Measurements from ENCODE around the gene CCDC80. TPM values are rescaled to one million over a fixed set of nuclear protein-coding genes. Genes with fewer than 3 reads are reported as not detected.

CCDC80 gene
- total and polyA plus RNA-seq, 2 of the 4 experiments (the other 2 are of a cell fraction): 387 to 418 TPM

- no CpG with 5 or more reads among the region's 1 CpG for WGBS, 2 experiments (ENCODE audit: extremely low coverage in 2 of 2, insufficient read length in 1 of 2)
- CTCF ChIA-PET: interaction anchor here (0.5 to 0.7 kb wide), 2 partner anchors 33 to 300 kb away, joined by 3 read pairs; no protein-coding TSS in a partner anchor
- H3K56ac ChIP-seq (ENCODE audit: extremely low read depth, insufficient read depth, low read length): no peak overlapping the region
- intact Hi-C loops (cut with micrococcal nuclease) (loop anchor here (10.0 kb wide), 1 partner anchor 147 kb away; no protein-coding TSS in a partner anchor), in situ Hi-C loops (cut with MboI; ENCODE audit: low sequenced_read_pairs) (loop anchor here (10.0 kb wide), 1 partner anchor 397 kb away; no protein-coding TSS in a partner anchor), dilution Hi-C loops (cut with HindIII; ENCODE audit: low sequenced_read_pairs, unreplicated experiment) (loop anchor here (25.0 kb wide), 1 partner anchor 400 kb away; the partner anchor contains the start of genes CD200R1 and GTPBP8)
- H3K27me3 ChIP-seq (ENCODE audit: control insufficient read depth, insufficient read depth, low read length): no peaks in the 10 kb centered on the region
- H2BK15ac ChIP-seq (ENCODE audit: low read depth, low read length): no peak overlapping the region
- POLR2A ChIA-PET (ENCODE audit: unreplicated experiment): interaction anchor here (0.6 kb wide), 1 partner anchor 51 kb away, joined by 3 read pairs; no protein-coding TSS in a partner anchor
- no peak overlapping the region for H4K91ac ChIP-seq (ENCODE audit: insufficient read depth, low read depth, low read length)
- TF ChIP-seq RAD21 (IDR thresholded peaks at IDR 0.05; ENCODE audit: low read length): no peak
- no peak for TF ChIP-seq RCOR1 (IDR thresholded peaks at IDR 0.05; ENCODE audit: insufficient replicate concordance, low read length)
- TF ChIP-seq CHD1 (IDR thresholded peaks at IDR 0.05; ENCODE audit: low read depth, low read length): no peak
- no peak for TF ChIP-seq RFX5 (IDR thresholded peaks at IDR 0.05; ENCODE audit: low read depth, low read length)
- TF ChIP-seq POLR2A (IDR thresholded peaks at IDR 0.05; ENCODE audit: low read depth, low read length): no peak
- no peak for TF ChIP-seq CEBPB (IDR thresholded peaks at IDR 0.05; ENCODE audit: low read depth, low read length)
- no peak for TF ChIP-seq BHLHE40 (IDR thresholded peaks at IDR 0.05; ENCODE audit: low read depth, low read length)
- TF ChIP-seq CTCF (conservative IDR thresholded peaks at IDR 0.05; ENCODE audit: low read depth, low read length): no peak
- no peak for TF ChIP-seq MXI1 (IDR thresholded peaks at IDR 0.05; ENCODE audit: borderline replicate concordance, low read depth, low read length)
- TF ChIP-seq FOS (IDR thresholded peaks at IDR 0.05; ENCODE audit: low read depth, low read length): no peak
- TF ChIP-seq ELK1 (IDR thresholded peaks at IDR 0.05; ENCODE audit: borderline replicate concordance, low read depth, low read length): no peak
- TF ChIP-seq MAFK (IDR thresholded peaks at IDR 0.05; ENCODE audit: low read depth, low read length): no peak
- no peak for TF ChIP-seq SMC3 (IDR thresholded peaks at IDR 0.05; ENCODE audit: low read depth, low read length)
- no peak for TF ChIP-seq USF2 (IDR thresholded peaks at IDR 0.05; ENCODE audit: low read depth, low read length)
- no peak for TF ChIP-seq NFE2L2 (IDR thresholded peaks at IDR 0.05; ENCODE audit: low read depth, low read length)
- TF ChIP-seq MAZ (IDR thresholded peaks at IDR 0.05; ENCODE audit: borderline replicate concordance, low read depth, low read length): no peak
- no peak overlapping the region for H3K4ac ChIP-seq (ENCODE audit: low read depth, low read length)
- no peaks in the 10 kb centered on the region for H3K9me3 ChIP-seq (ENCODE audit: control insufficient read depth, insufficient read depth, low read length)
- peaks cover 4% of the 10 kb centered on the region; the same call in 1 of the 2 replicates for H3K36me3 ChIP-seq (ENCODE audit: control insufficient read depth, insufficient read depth, low read length)
- H4K20me1 ChIP-seq (ENCODE audit: insufficient read depth, low read length): no peaks in the 10 kb centered on the region
- no peaks in the 10 kb centered on the region; the same call in 1 of the 2 replicates for H3K9me1 ChIP-seq (ENCODE audit: insufficient read depth, low read length)
- H2AK9ac ChIP-seq (replicated peaks; ENCODE audit: low read depth, low read length, poor library complexity): no peak overlapping the region
- H2AFZ ChIP-seq (replicated peaks; ENCODE audit: low read length, poor library complexity): no peak overlapping the region
- no peak overlapping the region for H3K27ac ChIP-seq (ENCODE audit: insufficient read depth, low read length)
- ATAC-seq (ENCODE audit: low read depth): no peak
- no peak overlapping the region for H2AK5ac ChIP-seq (ENCODE audit: low read depth, low read length)
- no peak overlapping the region for H2BK5ac ChIP-seq (ENCODE audit: low read depth, low read length, poor library complexity, severe bottlenecking)
- H3K14ac ChIP-seq (replicated peaks; ENCODE audit: low read depth, low read length): no peak overlapping the region
- H3K4me2 ChIP-seq (ENCODE audit: low read depth, low read length): no peak overlapping the region
- H2BK20ac ChIP-seq (ENCODE audit: low read depth, low read length): no peak overlapping the region
- BruUV-seq (replicated peaks): no TSS peak
- no peak overlapping the region for H4K8ac ChIP-seq (ENCODE audit: low read depth in 2 of 2, low read length in 2 of 2)
- no peak overlapping the region for H3K18ac ChIP-seq (ENCODE audit: low read depth, low read length)
- DNase-seq: no peak
- H4K5ac ChIP-seq (ENCODE audit: low read depth, low read length): no peak overlapping the region
- peaks cover 2% of the 10 kb centered on the region; the same call in 1 of the 2 replicates for H3K4me1 ChIP-seq (ENCODE audit: control insufficient read depth, insufficient read depth, low read length)
- no peak overlapping the region for H3K9ac ChIP-seq (ENCODE audit: low read depth, low read length)
- H3K79me1 ChIP-seq (ENCODE audit: low read depth in 1 of 2, low read length in 2 of 2): no peaks in the 10 kb centered on the region
- no peak overlapping the region for H3K23ac ChIP-seq (ENCODE audit: low read depth, low read length)
- no peak overlapping the region for H2BK120ac ChIP-seq (ENCODE audit: low read depth, low read length)
- H3K4me3 ChIP-seq (ENCODE audit: insufficient read depth, low read depth, low read length): no peak overlapping the region
Observed at GRCh38 chr3:112587336-112587735, 53.6 kb downstream of the CCDC80 start.

Measured in IMR-90 (cell line).